Activated CD4-positive, alpha-beta T cell treated with anti-CD3 and anti-CD28 coated beads, Interleukin-2, Interleukin-6, amounts not matched to agents 100 ng/mL and 50 ng/mL, durations not matched to agents 16 hours and 8 hours (primary cell): ENCODE results near the gene GSTT2.

Experiments
- DNase-seq: peaks from one replicate; pipeline ENCODE4 v3.0.0-alpha.2; 2020

The GSTT2 gene

GRCh38 chr22:24009227-24010017 is 29.5 kb downstream of the GSTT2 start:
- no peak for DNase-seq

- DNase-seq: no peak
Observed at GRCh38 chr22:24010018-24010391, 30.1 kb downstream of the GSTT2 start.

- no peak for DNase-seq
Observed at GRCh38 chr22:24011735-24012068, 31.8 kb downstream of the GSTT2 start.

- no peak for DNase-seq
Observed at GRCh38 chr22:24016156-24016555, 36.2 kb downstream of the GSTT2 start.

- DNase-seq: no peak
Observed at GRCh38 chr22:24021304-24021703, 41.4 kb downstream of the GSTT2 start.

GRCh38 chr22:24023204-24023789 is 43.4 kb downstream of the GSTT2 start:
- DNase-seq: no peak

- DNase-seq: no peak
Observed at GRCh38 chr22:24024354-24024753, 44.4 kb downstream of the GSTT2 start.

GRCh38 chr22:24025475-24025874 is 45.5 kb downstream of the GSTT2 start:
- no peak for DNase-seq

- no peak for DNase-seq
Observed at GRCh38 chr22:24026056-24026455, 46.1 kb downstream of the GSTT2 start.

- DNase-seq: no peak
Observed at GRCh38 chr22:24026733-24027132, 46.8 kb downstream of the GSTT2 start.

GRCh38 chr22:24027389-24027975 is 47.5 kb downstream of the GSTT2 start:
- DNase-seq: no peak

GRCh38 chr22:24027991-24028390 is 48.1 kb downstream of the GSTT2 start:
- DNase-seq: no peak

- DNase-seq: no peak
Observed at GRCh38 chr22:24028533-24028932, 48.6 kb downstream of the GSTT2 start.

GRCh38 chr22:24029304-24029703 is 49.4 kb downstream of the GSTT2 start:
- DNase-seq: no peak

GRCh38 chr22:24030186-24030702 is 50.3 kb downstream of the GSTT2 start:
- no peak for DNase-seq
